ENCODE results near the gene COL4A2. TPM values are rescaled to one million over a fixed set of nuclear protein-coding genes. Genes with fewer than 3 reads are reported as not detected.

COL4A2 gene
- total and polyA plus RNA-seq, 2 donors (not counting 1 experiment from before 2014, with no cell fraction given): 0.17 TPM; not detected in 1

GRCh38 chr13:110410000-110410399 is 102.9 kb downstream of the COL4A2 start:
- Histone ChIP-seq H3K4me1 (ENCODE audit: control insufficient read depth in 2 of 2, insufficient read depth in 2 of 2, low read length in 2 of 2) (peaks cover 0 to 3% of the 10 kb centered on the region in 2 donors), H3K27me3 (replicated peaks in 1 of 4; ENCODE audit: control extremely low read depth in 1 of 4, control insufficient read depth in 3 of 4, insufficient read depth in 4 of 4, low read length in 3 of 4) (peaks cover 0 to 15% (median 6%) of the 10 kb centered on the region in 4 experiments), H3K4me2 (replicated peaks; ENCODE audit: low read depth, low read length, poor library complexity, severe bottlenecking) (no peak overlapping the region), H3K27ac (ENCODE audit: low read length in 2 of 2) (no peak overlapping the region), H2AFZ (ENCODE audit: insufficient read depth, low read depth, low read length, poor library complexity, severe bottlenecking) (no peak overlapping the region), H3K36me3 (replicated peaks in 1 of 2; ENCODE audit: control extremely low read depth in 1 of 2, control insufficient read depth in 1 of 2, extremely low read depth in 1 of 2, insufficient read depth in 2 of 2, low read length in 1 of 2) (no peaks in the 10 kb centered on the region), H3K9ac (ENCODE audit: low read length) (no peak overlapping the region), H3K79me2 (ENCODE audit: control insufficient read depth, insufficient read depth, low read length) (no peaks in the 10 kb centered on the region), H3K9me3 (ENCODE audit: control extremely low read depth in 1 of 3, control insufficient read depth in 2 of 3, insufficient read depth in 1 of 3, low read length in 2 of 3) (no peaks in the 10 kb centered on the region), H4K20me1 (ENCODE audit: control insufficient read depth, insufficient read depth, low read length, poor library complexity, severe bottlenecking) (no peaks in the 10 kb centered on the region), H3K4me3 (ENCODE audit: control extremely low read depth in 1 of 5, extremely low read depth in 1 of 5, insufficient read depth in 1 of 5, low read depth in 2 of 5, low read length in 4 of 5) (no peak overlapping the region)
- ATAC-seq (ENCODE audit: low read depth): no peak
- H3K27ac Mint-ChIP-seq: no peak overlapping the region
- no peak for DNase-seq
- CTCF ChIA-PET: interaction anchor here (1.1 to 4.6 kb wide), 6 partner anchors 27 to 1449 kb away, joined by 4 to 59 read pairs (median 6); no protein-coding TSS in a partner anchor
- no peak overlapping the region for H3K4me3 Mint-ChIP-seq
- intact Hi-C loops (cut with micrococcal nuclease): no loop called here
- 98% methylated on average over 6 of the region's 10 CpGs for WGBS (ENCODE audit: insufficient coverage)
- peaks cover 4% of the 10 kb centered on the region for H3K4me1 Mint-ChIP-seq
- no peaks in the 10 kb centered on the region for H3K9me3 Mint-ChIP-seq (ENCODE audit: insufficient read depth)
- peaks cover 54% of the 10 kb centered on the region for H3K27me3 Mint-ChIP-seq
- no peak for TF ChIP-seq EZH2 (IDR thresholded peaks at IDR 0.05; ENCODE audit: borderline replicate concordance, insufficient read depth, low read depth, low read length, poor library complexity, severe bottlenecking)
- TF ChIP-seq, protein P1, sequence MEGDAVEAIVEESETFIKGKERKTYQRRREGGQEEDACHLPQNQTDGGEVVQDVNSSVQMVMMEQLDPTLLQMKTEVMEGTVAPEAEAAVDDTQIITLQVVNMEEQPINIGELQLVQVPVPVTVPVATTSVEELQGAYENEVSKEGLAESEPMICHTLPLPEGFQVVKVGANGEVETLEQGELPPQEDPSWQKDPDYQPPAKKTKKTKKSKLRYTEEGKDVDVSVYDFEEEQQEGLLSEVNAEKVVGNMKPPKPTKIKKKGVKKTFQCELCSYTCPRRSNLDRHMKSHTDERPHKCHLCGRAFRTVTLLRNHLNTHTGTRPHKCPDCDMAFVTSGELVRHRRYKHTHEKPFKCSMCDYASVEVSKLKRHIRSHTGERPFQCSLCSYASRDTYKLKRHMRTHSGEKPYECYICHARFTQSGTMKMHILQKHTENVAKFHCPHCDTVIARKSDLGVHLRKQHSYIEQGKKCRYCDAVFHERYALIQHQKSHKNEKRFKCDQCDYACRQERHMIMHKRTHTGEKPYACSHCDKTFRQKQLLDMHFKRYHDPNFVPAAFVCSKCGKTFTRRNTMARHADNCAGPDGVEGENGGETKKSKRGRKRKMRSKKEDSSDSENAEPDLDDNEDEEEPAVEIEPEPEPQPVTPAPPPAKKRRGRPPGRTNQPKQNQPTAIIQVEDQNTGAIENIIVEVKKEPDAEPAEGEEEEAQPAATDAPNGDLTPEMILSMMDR (IDR thresholded peaks at IDR 0.05): no peak
- POLR2A ChIA-PET: no interaction called here

DNA sequence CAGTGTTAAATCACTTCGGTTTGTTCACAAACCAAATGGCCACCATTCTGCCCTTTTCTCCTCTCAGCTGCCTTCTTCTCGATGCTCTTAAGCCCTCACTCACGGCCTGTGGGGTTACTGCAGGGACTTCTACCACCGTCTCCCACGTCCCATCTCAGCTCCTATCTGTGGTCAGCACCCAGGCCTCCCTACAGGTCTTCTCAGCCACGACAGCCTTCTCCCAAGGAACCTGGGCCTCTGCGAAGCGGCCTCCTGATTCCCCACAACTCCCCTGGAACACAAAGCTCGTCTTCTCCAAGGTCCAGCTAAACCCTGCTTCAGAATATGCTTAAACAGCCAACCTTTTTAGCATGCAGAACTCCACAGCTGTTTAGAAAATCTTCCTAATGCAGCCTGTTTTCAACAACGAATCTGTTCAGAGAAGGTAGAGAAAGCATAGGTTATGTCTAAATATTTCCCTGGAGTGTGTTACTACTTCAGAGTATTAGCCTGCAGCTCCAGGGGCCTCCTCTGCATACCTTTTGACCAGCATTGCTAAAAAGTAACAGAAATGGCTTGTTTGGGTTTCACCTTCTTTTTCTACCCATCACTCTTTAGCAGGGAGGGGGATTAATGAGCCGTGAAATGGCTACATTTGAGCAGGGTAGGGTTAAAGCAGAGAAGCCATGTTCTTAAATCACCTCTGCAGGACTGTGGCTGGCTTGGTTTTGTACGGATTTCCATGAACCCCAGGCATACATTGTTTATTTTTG is 104.0 kb downstream of the COL4A2 start:
- intact Hi-C loops (cut with micrococcal nuclease): no loop called here
- Histone ChIP-seq H3K79me2 (ENCODE audit: control insufficient read depth, insufficient read depth, low read length) (no peaks in the 10 kb centered on the region), H3K27me3 (replicated peaks in 1 of 4; ENCODE audit: control extremely low read depth in 1 of 4, control insufficient read depth in 3 of 4, insufficient read depth in 4 of 4, low read length in 3 of 4) (peaks cover 0 to 15% (median 6%) of the 10 kb centered on the region in 4 experiments), H2AFZ (ENCODE audit: insufficient read depth, low read depth, low read length, poor library complexity, severe bottlenecking) (no peak overlapping the region), H3K9ac (ENCODE audit: low read length) (no peak overlapping the region), H3K4me2 (replicated peaks; ENCODE audit: low read depth, low read length, poor library complexity, severe bottlenecking) (no peak overlapping the region), H3K4me3 (ENCODE audit: control extremely low read depth in 1 of 5, extremely low read depth in 1 of 5, insufficient read depth in 1 of 5, low read depth in 2 of 5, low read length in 4 of 5) (no peak overlapping the region), H3K4me1 (ENCODE audit: control insufficient read depth in 2 of 2, insufficient read depth in 2 of 2, low read length in 2 of 2) (peaks cover 0 to 3% of the 10 kb centered on the region in 2 donors), H4K20me1 (ENCODE audit: control insufficient read depth, insufficient read depth, low read length, poor library complexity, severe bottlenecking) (no peaks in the 10 kb centered on the region), H3K9me3 (ENCODE audit: control extremely low read depth in 1 of 3, control insufficient read depth in 2 of 3, insufficient read depth in 1 of 3, low read length in 2 of 3) (no peaks in the 10 kb centered on the region), H3K27ac (ENCODE audit: low read length in 2 of 2) (no peak overlapping the region), H3K36me3 (replicated peaks in 1 of 2; ENCODE audit: control extremely low read depth in 1 of 2, control insufficient read depth in 1 of 2, extremely low read depth in 1 of 2, insufficient read depth in 2 of 2, low read length in 1 of 2) (no peaks in the 10 kb centered on the region)
- Mint-ChIP-seq H3K9me3 (ENCODE audit: insufficient read depth) (no peaks in the 10 kb centered on the region), H3K27ac (no peak overlapping the region), H3K4me3 (no peak overlapping the region), H3K4me1 (peaks cover 4% of the 10 kb centered on the region), H3K27me3 (peaks cover 46% of the 10 kb centered on the region)
- no peak for ATAC-seq (ENCODE audit: low read depth)
- 69% methylated on average over 10 of the region's 12 CpGs for WGBS (ENCODE audit: insufficient coverage)
- POLR2A ChIA-PET: no interaction called here
- no peak for TF ChIP-seq EZH2 (IDR thresholded peaks at IDR 0.05; ENCODE audit: borderline replicate concordance, insufficient read depth, low read depth, low read length, poor library complexity, severe bottlenecking)
- TF ChIP-seq, protein P1 (IDR thresholded peaks at IDR 0.05): no peak
- DNase-seq: no peak
- CTCF ChIA-PET: interaction anchor here (0.7 to 4.6 kb wide), 10 partner anchors 10 to 1450 kb away, joined by 3 to 59 read pairs (median 5); no protein-coding TSS in a partner anchor

Data from B cell (primary cell).